Measurements from ENCODE around the gene GNG4. TPM values are rescaled to one million over a fixed set of nuclear protein-coding genes. Genes with fewer than 3 reads are reported as not detected.

The GNG4 gene
- total RNA-seq, 1 donor = under 0.01 TPM

GRCh38 chr1:235670157-235670776, 20.7 kb upstream of the GNG4 start:
- TF ChIP-seq CTCF (IDR thresholded peaks at IDR 0.05; ENCODE audit: extremely low read depth, low read depth, low read length) = no peak
- peaks cover 20% of the 10 kb centered on the region for H3K36me3 ChIP-seq (ENCODE audit: insufficient read depth, low read length)
- no peak overlapping the region for H3K4me3 ChIP-seq (ENCODE audit: insufficient read depth, low read length)
- no peaks in the 10 kb centered on the region for H3K79me2 ChIP-seq (ENCODE audit: insufficient read depth, low read length)
- no peak overlapping the region for H2AFZ ChIP-seq (ENCODE audit: low read length)
- no peak overlapping the region for H3K4me2 ChIP-seq (ENCODE audit: insufficient read depth, low read length)
- no peak overlapping the region for H3K27ac ChIP-seq (ENCODE audit: low read depth, low read length)
- DNase-seq (ENCODE audit: insufficient read length, low spot score, missing footprints) = no peak
- H3K9me3 ChIP-seq (ENCODE audit: low read depth, low read length) = peaks cover 15% of the 10 kb centered on the region
- no peaks in the 10 kb centered on the region for H3K4me1 ChIP-seq (ENCODE audit: insufficient read depth, low read length)
- no peaks in the 10 kb centered on the region for H3K27me3 ChIP-seq (ENCODE audit: insufficient read depth, low read length)
- H4K20me1 ChIP-seq (ENCODE audit: insufficient read depth, low read length) = no peaks in the 10 kb centered on the region

- DNase-seq (ENCODE audit: insufficient read length, low spot score, missing footprints) = no peak
- H4K20me1 ChIP-seq (ENCODE audit: insufficient read depth, low read length) = no peaks in the 10 kb centered on the region
- H3K79me2 ChIP-seq (ENCODE audit: insufficient read depth, low read length) = no peaks in the 10 kb centered on the region
- H3K36me3 ChIP-seq (ENCODE audit: insufficient read depth, low read length) = peaks cover 13% of the 10 kb centered on the region
- TF ChIP-seq CTCF (IDR thresholded peaks at IDR 0.05; ENCODE audit: extremely low read depth, low read depth, low read length) = no peak
- H2AFZ ChIP-seq (ENCODE audit: low read length) = no peak overlapping the region
- H3K9me3 ChIP-seq (ENCODE audit: low read depth, low read length) = peaks cover 12% of the 10 kb centered on the region
- H3K4me1 ChIP-seq (ENCODE audit: insufficient read depth, low read length) = no peaks in the 10 kb centered on the region
- no peak overlapping the region for H3K4me2 ChIP-seq (ENCODE audit: insufficient read depth, low read length)
- H3K4me3 ChIP-seq (ENCODE audit: insufficient read depth, low read length) = no peak overlapping the region
- no peak overlapping the region for H3K27ac ChIP-seq (ENCODE audit: low read depth, low read length)
- no peaks in the 10 kb centered on the region for H3K27me3 ChIP-seq (ENCODE audit: insufficient read depth, low read length)
Measured at GRCh38 chr1:235669277-235669676, 19.7 kb upstream of the GNG4 start.

GRCh38 chr1:235663628-235664027, 14.0 kb upstream of the GNG4 start:
- no peaks in the 10 kb centered on the region for H3K27me3 ChIP-seq (ENCODE audit: insufficient read depth, low read length)
- no peak overlapping the region for H2AFZ ChIP-seq (ENCODE audit: low read length)
- no peaks in the 10 kb centered on the region for H3K79me2 ChIP-seq (ENCODE audit: insufficient read depth, low read length)
- TF ChIP-seq CTCF (IDR thresholded peaks at IDR 0.05; ENCODE audit: extremely low read depth, low read depth, low read length) = no peak
- no peaks in the 10 kb centered on the region for H3K4me1 ChIP-seq (ENCODE audit: insufficient read depth, low read length)
- DNase-seq (ENCODE audit: insufficient read length, low spot score, missing footprints) = no peak
- no peaks in the 10 kb centered on the region for H3K9me3 ChIP-seq (ENCODE audit: low read depth, low read length)
- H4K20me1 ChIP-seq (ENCODE audit: insufficient read depth, low read length) = no peaks in the 10 kb centered on the region
- no peak overlapping the region for H3K4me3 ChIP-seq (ENCODE audit: insufficient read depth, low read length)
- H3K27ac ChIP-seq (ENCODE audit: low read depth, low read length) = no peak overlapping the region
- peaks cover 14% of the 10 kb centered on the region for H3K36me3 ChIP-seq (ENCODE audit: insufficient read depth, low read length)
- H3K4me2 ChIP-seq (ENCODE audit: insufficient read depth, low read length) = no peak overlapping the region

- no peak overlapping the region for H3K4me3 ChIP-seq (ENCODE audit: insufficient read depth, low read length)
- peaks cover 14% of the 10 kb centered on the region for H3K36me3 ChIP-seq (ENCODE audit: insufficient read depth, low read length)
- H3K4me1 ChIP-seq (ENCODE audit: insufficient read depth, low read length) = no peaks in the 10 kb centered on the region
- H3K9me3 ChIP-seq (ENCODE audit: low read depth, low read length) = no peaks in the 10 kb centered on the region
- TF ChIP-seq CTCF (IDR thresholded peaks at IDR 0.05; ENCODE audit: extremely low read depth, low read depth, low read length) = no peak
- H3K4me2 ChIP-seq (ENCODE audit: insufficient read depth, low read length) = no peak overlapping the region
- H2AFZ ChIP-seq (ENCODE audit: low read length) = no peak overlapping the region
- no peaks in the 10 kb centered on the region for H3K27me3 ChIP-seq (ENCODE audit: insufficient read depth, low read length)
- no peak for DNase-seq (ENCODE audit: insufficient read length, low spot score, missing footprints)
- H3K27ac ChIP-seq (ENCODE audit: low read depth, low read length) = no peak overlapping the region
- no peaks in the 10 kb centered on the region for H3K79me2 ChIP-seq (ENCODE audit: insufficient read depth, low read length)
- H4K20me1 ChIP-seq (ENCODE audit: insufficient read depth, low read length) = no peaks in the 10 kb centered on the region
Measured at GRCh38 chr1:235661568-235661967, 12.0 kb upstream of the GNG4 start.

Data from osteoblast (primary cell).